ENCODE measurements around the gene TBX3.

TBX3 gene

DNA sequence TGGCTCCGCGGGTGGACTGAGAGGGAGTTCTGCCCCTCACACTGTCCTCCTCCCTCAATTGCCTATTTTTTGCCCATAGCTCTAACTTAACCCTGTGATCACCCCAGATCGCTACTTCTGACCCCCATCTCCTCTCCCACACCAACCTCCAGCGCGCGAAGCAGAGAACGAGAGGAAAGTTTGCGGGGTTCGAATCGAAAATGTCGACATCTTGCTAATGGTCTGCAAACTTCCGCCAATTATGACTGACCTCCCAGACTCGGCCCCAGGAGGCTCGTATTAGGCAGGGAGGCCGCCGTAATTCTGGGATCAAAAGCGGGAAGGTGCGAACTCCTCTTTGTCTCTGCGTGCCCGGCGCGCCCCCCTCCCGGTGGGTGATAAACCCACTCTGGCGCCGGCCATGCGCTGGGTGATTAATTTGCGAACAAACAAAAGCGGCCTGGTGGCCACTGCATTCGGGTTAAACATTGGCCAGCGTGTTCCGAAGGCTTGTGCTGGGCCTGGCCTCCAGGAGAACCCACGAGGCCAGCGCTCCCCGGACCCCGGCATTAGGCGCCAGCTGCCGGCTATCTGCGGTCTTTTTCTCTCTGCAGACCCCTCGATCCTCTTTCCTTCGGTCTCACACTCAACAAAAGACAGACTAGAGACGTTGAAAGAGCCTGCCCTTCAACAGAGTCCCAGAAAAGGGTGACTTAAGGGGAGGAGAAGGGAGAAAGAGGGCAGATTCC lies 3.0 kb upstream of the TBX3 start:
- DNase-seq (ENCODE audit: low read depth): no peak
- TF ChIP-seq, protein P1, sequence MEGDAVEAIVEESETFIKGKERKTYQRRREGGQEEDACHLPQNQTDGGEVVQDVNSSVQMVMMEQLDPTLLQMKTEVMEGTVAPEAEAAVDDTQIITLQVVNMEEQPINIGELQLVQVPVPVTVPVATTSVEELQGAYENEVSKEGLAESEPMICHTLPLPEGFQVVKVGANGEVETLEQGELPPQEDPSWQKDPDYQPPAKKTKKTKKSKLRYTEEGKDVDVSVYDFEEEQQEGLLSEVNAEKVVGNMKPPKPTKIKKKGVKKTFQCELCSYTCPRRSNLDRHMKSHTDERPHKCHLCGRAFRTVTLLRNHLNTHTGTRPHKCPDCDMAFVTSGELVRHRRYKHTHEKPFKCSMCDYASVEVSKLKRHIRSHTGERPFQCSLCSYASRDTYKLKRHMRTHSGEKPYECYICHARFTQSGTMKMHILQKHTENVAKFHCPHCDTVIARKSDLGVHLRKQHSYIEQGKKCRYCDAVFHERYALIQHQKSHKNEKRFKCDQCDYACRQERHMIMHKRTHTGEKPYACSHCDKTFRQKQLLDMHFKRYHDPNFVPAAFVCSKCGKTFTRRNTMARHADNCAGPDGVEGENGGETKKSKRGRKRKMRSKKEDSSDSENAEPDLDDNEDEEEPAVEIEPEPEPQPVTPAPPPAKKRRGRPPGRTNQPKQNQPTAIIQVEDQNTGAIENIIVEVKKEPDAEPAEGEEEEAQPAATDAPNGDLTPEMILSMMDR (IDR thresholded peaks at IDR 0.05; ENCODE audit: insufficient read depth, low read depth, low read length, missing control alignments): no peak
- H3K4me3 ChIP-seq (ENCODE audit: low read depth, low read length): no peak overlapping the region

DNA sequence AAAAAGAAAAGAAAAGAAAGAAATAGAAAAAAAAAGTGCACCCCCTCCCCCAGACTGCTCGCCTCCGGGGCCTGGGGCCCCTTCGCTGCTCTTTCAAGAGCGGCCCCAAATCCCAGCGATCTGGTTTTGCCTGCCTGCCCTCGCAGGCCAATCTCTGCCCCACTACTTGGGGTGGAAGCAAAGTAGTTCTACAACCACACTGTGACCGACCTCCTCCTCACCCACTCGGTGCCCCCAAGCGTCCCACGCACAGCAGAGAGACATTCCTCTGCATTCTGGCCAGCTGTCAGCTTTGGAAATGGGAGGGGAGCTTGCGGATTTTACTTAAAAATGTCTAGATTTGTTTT lies 2.4 kb upstream of the TBX3 start:
- H3K4me3 ChIP-seq (ENCODE audit: low read depth, low read length): no peak overlapping the region
- TF ChIP-seq, protein P1 (IDR thresholded peaks at IDR 0.05; ENCODE audit: insufficient read depth, low read depth, low read length, missing control alignments): no peak
- no peak for DNase-seq (ENCODE audit: low read depth)

DNA sequence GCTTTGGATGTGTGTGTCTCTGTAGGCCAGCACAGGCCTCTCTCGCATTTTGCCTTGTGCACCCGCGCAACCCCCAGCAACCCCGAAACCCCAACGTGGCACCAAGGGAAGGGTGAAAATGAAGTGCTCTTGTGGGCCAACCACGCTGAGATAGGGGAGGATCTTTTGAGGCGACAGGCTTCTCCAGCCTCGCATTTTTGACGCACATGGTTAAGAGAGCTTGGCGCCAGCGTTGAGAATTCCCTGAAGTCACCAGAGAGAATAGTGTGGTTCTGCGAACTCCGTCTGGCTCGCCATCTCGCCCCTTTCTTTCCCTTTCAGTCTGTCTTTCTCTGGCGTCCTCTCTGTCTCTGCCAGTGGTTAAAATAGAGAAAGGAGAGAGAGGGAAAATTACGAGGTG lies 1.9 kb upstream of the TBX3 start:
- no peak overlapping the region for H3K4me3 ChIP-seq (ENCODE audit: low read depth, low read length)
- TF ChIP-seq, protein P1 (IDR thresholded peaks at IDR 0.05; ENCODE audit: insufficient read depth, low read depth, low read length, missing control alignments): no peak
- DNase-seq (ENCODE audit: low read depth): no peak

DNA sequence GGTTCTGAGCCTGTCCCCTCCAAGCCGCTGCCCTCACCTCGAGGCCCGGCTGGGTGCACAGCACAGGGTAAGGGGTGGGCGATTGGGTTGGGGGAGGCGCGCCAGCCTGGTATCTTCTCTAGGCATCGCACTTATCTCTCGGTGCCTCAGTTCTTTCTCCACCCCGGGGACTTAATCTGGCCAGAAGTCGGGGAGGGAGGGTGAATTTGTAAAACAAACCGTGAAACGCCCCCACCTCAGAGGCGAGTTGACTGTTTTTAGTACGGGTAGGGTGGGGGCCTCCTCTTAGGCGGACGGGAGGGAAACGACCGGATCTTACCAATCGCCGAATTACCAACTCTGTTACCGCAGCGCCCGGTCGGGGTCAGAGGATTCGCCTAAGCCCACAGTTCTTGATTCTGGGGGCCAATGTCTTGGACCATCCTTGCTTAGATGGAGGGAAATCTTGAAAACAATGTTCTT lies 1.4 kb upstream of the TBX3 start:
- H3K4me3 ChIP-seq (ENCODE audit: low read depth, low read length): no peak overlapping the region
- no peak for DNase-seq (ENCODE audit: low read depth)
- TF ChIP-seq, protein P1 (IDR thresholded peaks at IDR 0.05; ENCODE audit: insufficient read depth, low read depth, low read length, missing control alignments): no peak

DNA sequence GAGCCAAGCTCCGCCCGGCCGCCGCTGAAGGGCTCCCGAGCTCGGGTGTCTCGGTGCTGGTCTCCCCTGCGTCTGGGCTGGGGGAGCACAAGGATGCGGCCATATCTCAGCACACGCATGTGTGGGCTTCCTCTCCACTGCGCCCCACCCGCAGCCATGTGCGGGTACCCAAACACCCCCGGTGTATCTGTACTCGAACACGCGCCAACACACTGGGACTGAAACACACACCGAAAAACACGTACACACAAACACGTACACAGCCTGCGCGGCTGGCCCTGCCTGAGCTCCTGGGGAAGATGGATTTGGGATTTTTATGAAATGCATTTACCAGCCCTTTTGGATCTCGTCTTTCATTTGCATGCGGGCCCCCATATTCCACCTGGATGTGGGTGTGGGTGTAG lies 897 bp upstream of the TBX3 start:
- TF ChIP-seq, protein P1 (IDR thresholded peaks at IDR 0.05; ENCODE audit: insufficient read depth, low read depth, low read length, missing control alignments): no peak
- DNase-seq (ENCODE audit: low read depth): no peak
- H3K4me3 ChIP-seq (ENCODE audit: low read depth, low read length): peak overlapping the region; percentile 41; the same call in 1 of the 2 replicates

DNA sequence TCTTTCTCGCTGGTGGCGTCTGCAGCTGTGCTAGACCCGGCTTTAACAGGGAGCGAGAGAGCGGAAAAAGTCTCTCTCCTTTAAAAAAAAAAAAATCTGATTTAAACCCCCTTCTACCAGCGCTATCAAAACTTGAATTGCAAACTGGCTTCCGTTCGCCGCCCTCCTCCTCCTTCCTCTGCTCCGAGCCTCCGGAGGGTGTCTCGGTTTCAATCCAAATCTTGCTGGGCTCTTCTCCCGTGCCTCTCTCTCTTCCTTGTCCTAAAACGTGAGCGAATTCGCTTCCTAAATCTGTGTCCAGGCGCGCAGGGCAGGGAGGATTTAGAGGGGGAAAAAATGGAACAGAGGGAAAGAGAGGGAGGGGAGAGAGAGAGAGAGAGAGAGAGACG lies 272 bp downstream of the TBX3 start:
- DNase-seq (ENCODE audit: low read depth): no peak
- H3K4me3 ChIP-seq (ENCODE audit: low read depth, low read length): peak overlapping the region; percentile 41
- TF ChIP-seq, protein P1 (IDR thresholded peaks at IDR 0.05; ENCODE audit: insufficient read depth, low read depth, low read length, missing control alignments): no peak
